Inflammatory macrophage treated with lipopolysaccharide for 4 hours (primary cell): Measurements from ENCODE around the gene PPT1.
A peak's percentile ranks its signal among the peaks of the same experiment; 100 is the strongest.

Experiments
- DNase-seq: peaks from one replicate; pipeline ENCODE4 v3.0.0-alpha.2; 2020

Gene PPT1

GRCh38 chr1:40092241-40092640 lies 4.8 kb downstream of the PPT1 start:
- no peak for DNase-seq

GRCh38 chr1:40090652-40091355 lies 6.2 kb downstream of the PPT1 start:
- DNase-seq = no peak

- peak; percentile 57 for DNase-seq
These were observed 12.3 kb downstream of the PPT1 start for GRCh38 chr1:40084750-40085149.

- DNase-seq = no peak
These were observed 15.2 kb downstream of the PPT1 start for GRCh38 chr1:40081871-40082270.

- peak; percentile 57 for DNase-seq
These were observed 17.2 kb downstream of the PPT1 start for GRCh38 chr1:40079774-40080400.

- peak; percentile 64 for DNase-seq
These were observed 18.3 kb downstream of the PPT1 start for GRCh38 chr1:40078512-40079333.

- DNase-seq = peak; percentile 83
These were observed 20.1 kb downstream of the PPT1 start for GRCh38 chr1:40076895-40077312.

- DNase-seq = peak; percentile 64
These were observed 21.8 kb downstream of the PPT1 start for GRCh38 chr1:40075266-40075665.

- DNase-seq = no peak
These were observed 24.0 kb downstream of the PPT1 start for GRCh38 chr1:40073062-40073461.

- no peak for DNase-seq
These were observed 24.9 kb downstream of the PPT1 start for GRCh38 chr1:40072142-40072541.

GRCh38 chr1:40067851-40068250 lies 29.2 kb downstream of the PPT1 start:
- peak; percentile 71 for DNase-seq

- DNase-seq = no peak
These were observed 30.0 kb downstream of the PPT1 start for GRCh38 chr1:40067023-40067422.

GRCh38 chr1:40064797-40065499 lies 32.1 kb downstream of the PPT1 start:
- peak; percentile 78 for DNase-seq

GRCh38 chr1:40059960-40060750 lies 36.9 kb downstream of the PPT1 start:
- DNase-seq = peak; percentile 55

GRCh38 chr1:40059338-40059959 lies 37.6 kb downstream of the PPT1 start:
- DNase-seq = peak; percentile 90

GRCh38 chr1:40058453-40059337 lies 38.4 kb downstream of the PPT1 start:
- no peak for DNase-seq

- DNase-seq = no peak
These were observed 39.0 kb downstream of the PPT1 start for GRCh38 chr1:40058097-40058452.

GRCh38 chr1:40057310-40058030 lies 39.6 kb downstream of the PPT1 start:
- no peak for DNase-seq

GRCh38 chr1:40056519-40057309 lies 40.3 kb downstream of the PPT1 start:
- DNase-seq = no peak
